GM12878 (cell line): ENCODE measurements around the gene HJURP. TPM values are rescaled to one million over a fixed set of nuclear protein-coding genes. Genes with fewer than 3 reads are reported as not detected.

ENCODE experiments used
- ATAC-seq: fragments of 200-7000 bp; cut with Tn5 transposase; 3 replicates; pipeline ENCODE4 v1.9.1; 2020; ENCODE audit warnings: mild to moderate bottlenecking, moderate library complexity
- BruUV-seq: library from RNA; stranded (reverse); fragments of 400-500 nt; replicated peaks from 2 replicates; lab custom pipeline; 2021; lab: Mats Ljungman, UMichigan
- CTCF ChIA-PET: fragments of 300-600 bp; sonication (Branson Sonifier 250); formaldehyde crosslinking; extraction: SDS; loops from one replicate; lab custom pipeline; 2021; ENCODE audit warnings: inconsistent platforms; lab: Yijun Ruan, JAX
- POLR2A ChIA-PET: fragments of 350-600 bp; formaldehyde crosslinking; extraction: SDS; loops from one replicate; lab custom pipeline; 2021; ENCODE audit warnings: inconsistent platforms; lab: Charles Lee
- RAD21 ChIA-PET: fragments of 300-600 bp; sonication (Branson Sonifier 250); formaldehyde crosslinking; loops from one replicate; lab custom pipeline; 2023; ENCODE audit warnings: antibody characterized with exemption; ENCODE audit not compliant: unreplicated experiment; lab: Charles Lee
- SMC1A ChIA-PET: fragments of 300-600 bp; sonication (Branson Sonifier 250); formaldehyde crosslinking; loops from one replicate; lab custom pipeline; 2023; ENCODE audit not compliant: unreplicated experiment, uncharacterized antibody; lab: Charles Lee
- DNase-seq: peaks from one replicate; pipeline ENCODE4 v3.0.0-alpha.2; 2011; ENCODE audit warnings: low read depth, low spot score
- FAIRE-seq: peaks from 3 replicates; lab custom pipeline; 2011; peaks lifted over from hg19 to GRCh38; lab: Jason Lieb, UNC
- H2AFZ ChIP-seq: 2 replicates; pipeline ENCODE4 v1.6.0; 2011; ENCODE audit warnings: low read depth, low read length, control low read depth; ENCODE audit not compliant: control insufficient read depth
- H3K27ac ChIP-seq: 2 replicates; pipeline ENCODE4 v1.5.1; 2011; ENCODE audit warnings: control low read depth; ENCODE audit not compliant: control insufficient read depth, insufficient read depth
- H3K27me3 ChIP-seq, 2 experiments: replicated peaks in 1 of 2; 2 replicates each; pipeline versions ENCODE4 v1.6.0 to v1.6.1; 2011; ENCODE audit warnings: low read length in 1 of 2; ENCODE audit not compliant: control insufficient read depth in 2 of 2, insufficient read depth in 2 of 2
- H3K36me3 ChIP-seq, 2 experiments: 2 replicates each; pipeline ENCODE4 v1.5.1; 2011; ENCODE audit warnings: low read length in 1 of 2; ENCODE audit not compliant: control insufficient read depth in 2 of 2, insufficient read depth in 2 of 2
- H3K4me1 ChIP-seq: 2 replicates; pipeline ENCODE4 v1.6.1; 2011; ENCODE audit warnings: mild to moderate bottlenecking, low read length, moderate library complexity, mixed read lengths; ENCODE audit not compliant: control insufficient read depth, insufficient read depth
- H3K4me2 ChIP-seq: 2 replicates; pipeline ENCODE4 v1.6.0; 2011; ENCODE audit warnings: control low read depth; ENCODE audit not compliant: control insufficient read depth, insufficient read depth
- H3K4me3 ChIP-seq: fragments of 200-600 bp; sonication (generic); 2 replicates; pipeline ENCODE4 v1.5.1; 2016
- H3K79me2 ChIP-seq: 2 replicates; pipeline ENCODE4 v1.6.0; 2011; ENCODE audit warnings: low read length; ENCODE audit not compliant: control insufficient read depth, insufficient read depth
- H3K9ac ChIP-seq: 2 replicates; pipeline ENCODE4 v1.8.0; 2011; ENCODE audit warnings: low read length, control low read depth, mixed read lengths; ENCODE audit not compliant: control insufficient read depth, insufficient read depth
- H3K9me3 ChIP-seq: replicated peaks from 3 replicates; pipeline ENCODE4 v1.5.1; 2011; ENCODE audit warnings: mild to moderate bottlenecking, low read length; ENCODE audit not compliant: control insufficient read depth, insufficient read depth
- H4K20me1 ChIP-seq: 2 replicates; pipeline ENCODE4 v1.6.0; 2011; ENCODE audit not compliant: control insufficient read depth, insufficient read depth
- ELK1 ChIP-seq: IDR thresholded peaks from 2 replicates; pipeline ENCODE4 v1.6.1; 2012; ENCODE audit warnings: low read depth, low read length, improper control_type of control experiment
- FOXM1 ChIP-seq: IDR thresholded peaks from 2 replicates; pipeline ENCODE4 v1.6.1; 2012; ENCODE audit warnings: low read depth, mild to moderate bottlenecking, inconsistent platforms, low read length, moderate library complexity
- GATAD2B ChIP-seq: fragments of 450-650 bp; conservative IDR thresholded peaks from 2 replicates; pipeline ENCODE4 v1.6.1; 2017; ENCODE audit warnings: low read depth, mild to moderate bottlenecking, moderate library complexity
- HDAC2 ChIP-seq: fragments of 200-600 bp; sonication (generic); IDR thresholded peaks from 2 replicates; pipeline ENCODE4 v1.6.1; 2017
- HDAC6 ChIP-seq: fragments of 200-600 bp; sonication (generic); IDR thresholded peaks from one replicate; pipeline ENCODE4 v1.8.0; 2017; ENCODE audit warnings: antibody characterized with exemption; ENCODE audit not compliant: unreplicated experiment
- IKZF2 ChIP-seq, 2 experiments: fragments of 450-650 bp; IDR thresholded peaks; 2 replicates each; pipeline ENCODE4 v1.6.1; 2017; ENCODE audit warnings: mild to moderate bottlenecking in 2 of 2, moderate library complexity in 2 of 2
- MYB ChIP-seq: fragments of 150-350 bp; IDR thresholded peaks from 2 replicates; pipeline ENCODE4 v1.6.1; 2014; ENCODE audit warnings: mild to moderate bottlenecking, low read depth, low read length, borderline replicate concordance
- MYC ChIP-seq: IDR thresholded peaks from 2 replicates; pipeline ENCODE4 v1.6.1; 2011; ENCODE audit warnings: mild to moderate bottlenecking, low read length, moderate library complexity, inconsistent platforms; ENCODE audit not compliant: insufficient read depth, insufficient replicate concordance, insufficient read length, severe bottlenecking
- ZBTB4 ChIP-seq: fragments of 450-650 bp; formaldehyde crosslinking; IDR thresholded peaks from 2 replicates; pipeline ENCODE4 v1.4.0; 2022; ENCODE audit warnings: mild to moderate bottlenecking, moderate library complexity
- ZZZ3 ChIP-seq: IDR thresholded peaks from 2 replicates; pipeline ENCODE4 v1.6.1; 2011; ENCODE audit warnings: low read depth; ENCODE audit not compliant: control insufficient read depth, insufficient read length
- WGBS: methylation state at CpG from one replicate; pipeline ENCODE4 v1.1.6; 2016; ENCODE audit warnings: low lambda C conversion rate; ENCODE audit not compliant: insufficient replicate concordance, insufficient coverage; ENCODE audit errors: missing lambda C conversion rate; 5-methylcytosine and 5-hydroxymethylcytosine counted together
- in situ Hi-C: fragments of 300-500 bp; cut with MboI; formaldehyde crosslinking; loops from 9 replicates; pipeline ENCODE4 v1.14.3; 2018; ENCODE audit warnings: mixed read lengths
- intact Hi-C: fragments of 100-400 bp; cut with micrococcal nuclease; formaldehyde crosslinking; loops from one replicate; pipeline ENCODE4 v1.14.2; 2022; ENCODE audit not compliant: unreplicated experiment
- polyA plus RNA-seq, 11 experiments: library from polyadenylated mRNA; depleted of rRNA in 4 of 11; unstranded in 6 of 11; stranded (reverse) in 5 of 11; fragments of >200 nt; fragmentation: Nextera tagmentation in 4 of 11; fragmentation: Illumina TruSeq in 1 of 11; extraction: Ambion mirVana in 4 of 11; extraction: Trizol in 1 of 11; gene quantifications; 1 replicate in 1 of 11; 2 replicates in 10 of 11; pipeline versions ENCODE4 v1.2.1 to v1.2.3, GENCODE V29; 2011 to 2016; ENCODE audit warnings: inconsistent platforms in 2 of 11, missing spikeins in 2 of 11, low read depth in 1 of 11
- total RNA-seq, 4 experiments: library from RNA; depleted of rRNA in 3 of 4; stranded (reverse); fragments of >200 nt in 3 of 4; fragmentation: Illumina TruSeq in 1 of 4; extraction: Trizol in 1 of 4; gene quantifications; 2 replicates each; pipeline versions ENCODE4 v1.2.1 to v1.2.3, GENCODE V29; 2013 to 2021

Gene HJURP
- total and polyA plus RNA-seq, 10 of the 15 experiments (the other 5 are each of a cell fraction or from before 2014, with no cell fraction given), result 12.7 to 68.9 (median 44.4) TPM

- ChIA-PET SMC1A (no interaction called here), POLR2A (no interaction called here), RAD21 (no interaction called here), CTCF (no interaction called here)
- H2AFZ ChIP-seq, result no peak overlapping the region
- no peak overlapping the region for H3K4me2 ChIP-seq
- no peak overlapping the region for H3K27ac ChIP-seq
- in situ Hi-C loops (no loop called here), intact Hi-C loops (no loop called here)
- no peaks in the 10 kb centered on the region for H3K79me2 ChIP-seq
- ATAC-seq, result no peak
- no peaks in the 10 kb centered on the region for H3K36me3 ChIP-seq
- 27% methylated on average over 8 of the region's 8 CpGs for whole genome bisulfite sequencing
- TF ChIP-seq FOXM1 (no peak), HDAC2 (no peak), MYB (no peak), ELK1 (no peak)
- no peaks in the 10 kb centered on the region for H3K4me1 ChIP-seq
- H3K27me3 ChIP-seq, result no peaks in the 10 kb centered on the region; a peak in 3 of 4 replicates
- no peak for FAIRE-seq
- no peaks in the 10 kb centered on the region for H4K20me1 ChIP-seq
- no peaks in the 10 kb centered on the region for H3K9me3 ChIP-seq
- DNase-seq, result no peak
- H3K4me3 ChIP-seq, result no peak overlapping the region
- H3K9ac ChIP-seq, result no peak overlapping the region
- BruUV-seq, result no TSS peak
Measured at GRCh38 chr2:233821709-233822100, 32.6 kb downstream of the HJURP start.

GRCh38 chr2:233821196-233821595 lies 33.1 kb downstream of the HJURP start:
- ChIA-PET CTCF (no interaction called here), SMC1A (interaction anchor here (1.0 kb wide), 1 partner anchor 8 kb away, joined by 3 read pairs; no protein-coding TSS in a partner anchor), POLR2A (no interaction called here), RAD21 (no interaction called here)
- TF ChIP-seq ZZZ3 (no peak), HDAC6 (no peak), IKZF2 (IDR thresholded peaks at IDR 0.05) (no peak), ZBTB4 (CRISPR knock-in tag) (no peak), MYC (no peak), GATAD2B (no peak)
- no peaks in the 10 kb centered on the region for H3K36me3 ChIP-seq
- intact Hi-C loops, result no loop called here
- H4K20me1 ChIP-seq, result no peaks in the 10 kb centered on the region
- H3K4me1 ChIP-seq, result no peaks in the 10 kb centered on the region
- ATAC-seq (no peak), FAIRE-seq (no peak), DNase-seq (no peak)
- no peaks in the 10 kb centered on the region; a peak in 3 of 4 replicates for H3K27me3 ChIP-seq
- H3K79me2 ChIP-seq, result no peaks in the 10 kb centered on the region
- no peaks in the 10 kb centered on the region for H3K9me3 ChIP-seq
- H3K9ac ChIP-seq, result no peak overlapping the region
- no peak overlapping the region for H3K4me2 ChIP-seq
- no peak overlapping the region for H3K27ac ChIP-seq
- in situ Hi-C loops, result no loop called here
- no peak overlapping the region for H2AFZ ChIP-seq
- BruUV-seq, result no TSS peak
- H3K4me3 ChIP-seq, result no peak overlapping the region
- 14% methylated on average over 3 of the region's 3 CpGs for WGBS
